ENCODE data around the gene SFR1. TPM values are rescaled to one million over a fixed set of nuclear protein-coding genes. Genes with fewer than 3 reads are reported as not detected.

SFR1 gene
- total RNA-seq, 4 donors from 2014 or later = 4.7 to 26.2 (median 8.4) TPM

DNA sequence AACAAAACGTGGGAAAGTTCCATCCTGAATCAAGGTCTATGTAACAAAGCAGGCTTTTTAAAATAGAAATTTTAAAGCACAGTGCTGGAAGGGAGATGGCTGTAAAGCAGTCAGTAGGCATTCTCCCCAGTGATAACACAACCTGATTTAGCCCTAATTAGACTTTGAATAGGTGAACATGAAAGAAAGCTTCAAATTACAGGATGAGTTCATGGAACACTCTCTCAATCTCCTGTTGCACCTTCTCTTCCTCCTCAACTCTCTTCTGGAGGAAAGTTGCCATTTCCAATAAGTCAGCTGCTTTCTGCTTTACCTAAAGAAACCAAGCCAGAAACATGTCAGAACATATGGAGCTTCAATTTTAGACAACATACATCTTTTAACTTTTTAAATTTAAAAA, 20.1 kb downstream of the SFR1 start:
- Histone ChIP-seq H3K4me1 (no peaks in the 10 kb centered on the region), H3K4me3 (no peak overlapping the region), H3K27me3 (no peaks in the 10 kb centered on the region), H3K36me3 (no peaks in the 10 kb centered on the region), H3K9me3 (no peaks in the 10 kb centered on the region), H3K27ac (no peak overlapping the region)
- TF ChIP-seq, protein P1, sequence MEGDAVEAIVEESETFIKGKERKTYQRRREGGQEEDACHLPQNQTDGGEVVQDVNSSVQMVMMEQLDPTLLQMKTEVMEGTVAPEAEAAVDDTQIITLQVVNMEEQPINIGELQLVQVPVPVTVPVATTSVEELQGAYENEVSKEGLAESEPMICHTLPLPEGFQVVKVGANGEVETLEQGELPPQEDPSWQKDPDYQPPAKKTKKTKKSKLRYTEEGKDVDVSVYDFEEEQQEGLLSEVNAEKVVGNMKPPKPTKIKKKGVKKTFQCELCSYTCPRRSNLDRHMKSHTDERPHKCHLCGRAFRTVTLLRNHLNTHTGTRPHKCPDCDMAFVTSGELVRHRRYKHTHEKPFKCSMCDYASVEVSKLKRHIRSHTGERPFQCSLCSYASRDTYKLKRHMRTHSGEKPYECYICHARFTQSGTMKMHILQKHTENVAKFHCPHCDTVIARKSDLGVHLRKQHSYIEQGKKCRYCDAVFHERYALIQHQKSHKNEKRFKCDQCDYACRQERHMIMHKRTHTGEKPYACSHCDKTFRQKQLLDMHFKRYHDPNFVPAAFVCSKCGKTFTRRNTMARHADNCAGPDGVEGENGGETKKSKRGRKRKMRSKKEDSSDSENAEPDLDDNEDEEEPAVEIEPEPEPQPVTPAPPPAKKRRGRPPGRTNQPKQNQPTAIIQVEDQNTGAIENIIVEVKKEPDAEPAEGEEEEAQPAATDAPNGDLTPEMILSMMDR (IDR thresholded peaks at IDR 0.05) = no peak
- TF ChIP-seq POLR2A (IDR thresholded peaks at IDR 0.05) (no peak), EP300 (IDR thresholded peaks at IDR 0.05) (no peak)
- 19 to 22% methylated on average over 1 of the region's 1 CpG for WGBS, 2 donors
- no peak for DNase-seq (ENCODE audit: low spot score in 2 of 2)

DNA sequence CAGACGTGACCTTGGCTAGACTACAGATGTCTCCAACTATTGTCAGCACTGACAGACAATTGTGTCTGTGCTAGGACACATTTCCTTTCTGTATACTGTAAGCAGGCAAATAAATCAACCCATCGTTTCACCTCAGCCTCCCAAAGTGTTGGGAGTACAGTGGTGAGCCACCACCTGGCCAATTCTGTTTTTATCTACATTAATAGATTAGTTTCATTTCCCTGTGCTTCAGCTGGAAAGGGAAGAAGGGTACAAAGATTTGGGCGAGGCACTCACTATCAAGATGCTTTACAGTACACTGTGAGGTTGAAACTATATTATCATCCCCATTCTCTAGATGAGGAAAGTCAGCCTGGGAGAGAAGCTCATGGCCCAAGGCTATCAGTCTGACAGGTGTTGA, 21.9 kb downstream of the SFR1 start:
- no peak for DNase-seq (ENCODE audit: low spot score in 2 of 2)
- no peaks in the 10 kb centered on the region for H3K4me1 ChIP-seq
- WGBS, 2 donors = 80 to 81% methylated on average over 3 of the region's 3 CpGs
- no peak for TF ChIP-seq POLR2A (IDR thresholded peaks at IDR 0.05)
- TF ChIP-seq, protein P1 (IDR thresholded peaks at IDR 0.05) = no peak
- TF ChIP-seq EP300 (IDR thresholded peaks at IDR 0.05) = no peak
- H3K9me3 ChIP-seq = no peaks in the 10 kb centered on the region
- H3K36me3 ChIP-seq = no peaks in the 10 kb centered on the region
- H3K27ac ChIP-seq = no peak overlapping the region
- H3K27me3 ChIP-seq = no peaks in the 10 kb centered on the region
- H3K4me3 ChIP-seq = no peak overlapping the region

DNA sequence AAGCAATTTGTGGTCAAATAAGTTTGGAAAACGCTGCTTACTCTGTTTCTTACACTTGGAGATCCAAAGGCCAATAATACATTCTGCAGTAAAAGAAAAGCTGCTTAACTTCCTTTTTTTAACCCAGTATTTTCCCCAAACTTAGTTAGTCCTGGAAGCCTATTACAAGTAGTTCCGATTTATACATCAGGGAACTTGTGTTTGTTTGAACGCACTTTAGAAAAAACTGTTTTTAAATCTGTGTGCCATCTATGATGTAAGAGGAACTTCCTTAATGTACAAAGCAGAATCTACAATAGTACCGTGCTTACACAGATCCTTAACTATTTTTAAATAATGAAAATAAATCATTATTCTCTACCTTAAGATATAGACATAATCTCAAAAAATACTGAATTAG, 23.0 kb downstream of the SFR1 start:
- Histone ChIP-seq H3K36me3 (no peaks in the 10 kb centered on the region), H3K27ac (no peak overlapping the region), H3K27me3 (no peaks in the 10 kb centered on the region), H3K9me3 (no peaks in the 10 kb centered on the region), H3K4me3 (no peak overlapping the region), H3K4me1 (no peaks in the 10 kb centered on the region)
- WGBS, 2 donors = 49 to 55% methylated on average over 4 of the region's 4 CpGs
- DNase-seq (ENCODE audit: low spot score in 2 of 2) = no peak
- TF ChIP-seq POLR2A (IDR thresholded peaks at IDR 0.05) = no peak
- TF ChIP-seq, protein P1 (IDR thresholded peaks at IDR 0.05) = no peak
- TF ChIP-seq EP300 (IDR thresholded peaks at IDR 0.05) = no peak

DNA sequence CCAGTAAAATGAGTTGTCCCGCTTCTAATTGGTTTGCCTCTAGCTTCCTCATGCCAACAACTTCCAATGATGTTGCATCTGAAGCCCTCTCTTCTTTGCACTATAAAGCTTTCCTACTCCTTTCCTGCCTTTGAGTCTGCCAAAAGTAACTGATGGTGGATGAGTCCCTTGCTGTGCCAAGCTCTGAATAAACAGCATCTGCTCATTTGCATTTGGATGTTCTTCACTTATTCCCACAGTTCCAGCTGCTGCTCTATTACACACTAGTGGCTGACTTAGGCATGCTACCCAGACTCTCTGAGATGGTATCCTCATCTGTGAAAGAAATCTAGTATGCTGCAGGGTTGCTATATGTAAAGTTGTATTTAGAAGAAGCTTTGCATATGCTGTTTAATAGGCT, 24.9 kb downstream of the SFR1 start:
- Histone ChIP-seq H3K9me3 (peaks cover 0 to 11% (median 2%) of the 10 kb centered on the region in 4 donors), H3K4me3 (no peak overlapping the region), H3K27ac (no peak overlapping the region), H3K4me1 (no peaks in the 10 kb centered on the region), H3K36me3 (peaks cover 0 to 8% (median 0%) of the 10 kb centered on the region in 3 donors), H3K27me3 (no peaks in the 10 kb centered on the region)
- DNase-seq (ENCODE audit: low spot score in 2 of 2) = no peak
- WGBS, 2 donors = 85 to 96% methylated on average over 1 of the region's 1 CpG
- TF ChIP-seq, protein P1 (IDR thresholded peaks at IDR 0.05) = no peak
- TF ChIP-seq POLR2A (IDR thresholded peaks at IDR 0.05) (no peak), EP300 (IDR thresholded peaks at IDR 0.05) (no peak)

DNA sequence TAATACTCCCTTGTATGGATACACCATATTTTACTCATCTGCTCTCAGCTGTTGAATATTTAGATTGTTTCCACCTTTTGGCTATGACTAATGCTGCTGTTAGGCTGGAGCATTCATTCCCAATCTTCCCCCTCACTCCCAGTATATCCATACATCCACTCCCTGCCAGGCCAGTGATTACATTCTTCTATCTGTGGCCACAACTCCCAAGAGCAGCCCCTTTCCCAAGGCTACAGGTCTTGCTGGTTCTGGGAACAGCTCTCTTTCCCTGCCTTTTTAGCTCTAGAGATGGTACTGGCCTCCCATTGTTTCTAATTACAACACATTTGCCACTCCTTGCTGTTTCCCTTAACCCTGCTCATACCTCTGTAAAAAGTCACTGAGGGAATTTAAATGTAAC, 28.2 kb downstream of the SFR1 start:
- no peak for TF ChIP-seq EP300 (IDR thresholded peaks at IDR 0.05)
- TF ChIP-seq, protein P1 (IDR thresholded peaks at IDR 0.05) = no peak
- no peak for TF ChIP-seq POLR2A (IDR thresholded peaks at IDR 0.05)

More for the DNA sequence above, 28.2 kb downstream of the SFR1 start:
- peaks cover 0 to 18% (median 4%) of the 10 kb centered on the region in 4 donors for H3K9me3 ChIP-seq
- no peak overlapping the region for H3K27ac ChIP-seq
- H3K36me3 ChIP-seq = peaks cover 0 to 19% (median 0%) of the 10 kb centered on the region in 3 donors
- H3K4me1 ChIP-seq = no peaks in the 10 kb centered on the region
- no peak for DNase-seq (ENCODE audit: low spot score in 2 of 2)
- no peaks in the 10 kb centered on the region for H3K27me3 ChIP-seq
- H3K4me3 ChIP-seq = no peak overlapping the region
